NCI-H1417 (cell line): ENCODE measurements around the gene GPX5.
"Not testable (repeated sequence)": the region's sequence is repeated elsewhere in the genome, so short reads cannot be mapped to it uniquely, and the experiment has no call there.

Experiments used
- DNase-seq, 3 experiments: peaks; one replicate each; lab custom pipeline; 2025; lab: John Stamatoyannopoulos, UW

Gene GPX5, protein sequence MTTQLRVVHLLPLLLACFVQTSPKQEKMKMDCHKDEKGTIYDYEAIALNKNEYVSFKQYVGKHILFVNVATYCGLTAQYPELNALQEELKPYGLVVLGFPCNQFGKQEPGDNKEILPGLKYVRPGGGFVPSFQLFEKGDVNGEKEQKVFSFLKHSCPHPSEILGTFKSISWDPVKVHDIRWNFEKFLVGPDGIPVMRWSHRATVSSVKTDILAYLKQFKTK

DNA sequence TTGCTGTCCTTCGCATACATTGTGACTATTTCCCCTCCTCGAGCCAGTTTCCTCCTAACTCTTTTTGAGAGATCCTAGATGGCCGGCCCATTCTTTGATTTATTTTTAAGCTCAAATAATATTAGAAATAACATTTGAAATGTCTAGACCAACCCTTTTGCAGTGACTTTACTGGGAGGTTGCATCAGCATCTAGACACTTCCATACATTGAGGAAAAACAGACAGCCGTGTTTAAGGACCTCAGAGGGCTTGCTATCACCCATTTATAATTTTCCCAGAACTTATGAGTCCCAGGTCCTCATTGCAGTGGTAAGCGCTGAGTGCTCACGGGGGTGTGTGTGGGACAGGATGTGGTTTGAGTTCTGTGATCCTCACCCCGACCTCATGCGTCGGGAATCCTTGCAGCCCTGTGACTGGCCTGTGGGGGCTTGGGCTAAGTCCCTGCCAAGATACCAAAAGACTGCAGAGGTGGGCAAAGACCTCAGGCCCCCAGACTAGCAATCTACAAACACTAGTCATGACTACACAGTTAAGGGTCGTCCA, at the start of gene GPX5:
Gene GPX5, plus strand, starts transcription at position 386 of the 544 bp plus-strand sequence. Its CDS starts 133 bp downstream, at position 519.
- no peak for DNase-seq

DNA sequence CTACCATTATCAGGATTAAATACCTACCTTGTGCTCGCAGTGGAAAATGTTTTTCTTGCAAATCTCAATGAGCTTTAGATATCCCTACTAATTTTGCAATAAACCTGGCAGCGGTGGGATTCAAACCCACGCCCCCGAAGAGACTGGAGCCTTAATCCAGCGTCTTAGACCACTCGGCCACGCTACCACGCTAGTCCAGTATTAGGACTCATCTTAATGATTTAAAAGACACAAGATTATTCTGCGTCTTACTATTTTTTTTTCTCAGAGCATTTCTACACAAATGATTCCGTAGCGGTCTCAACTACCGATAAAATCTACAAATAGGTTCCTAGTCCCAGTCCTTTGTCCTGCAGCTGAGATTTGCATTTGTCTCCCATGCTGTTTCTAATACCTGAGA, 47.2 kb upstream of the GPX5 start:
- no peak for DNase-seq

DNA sequence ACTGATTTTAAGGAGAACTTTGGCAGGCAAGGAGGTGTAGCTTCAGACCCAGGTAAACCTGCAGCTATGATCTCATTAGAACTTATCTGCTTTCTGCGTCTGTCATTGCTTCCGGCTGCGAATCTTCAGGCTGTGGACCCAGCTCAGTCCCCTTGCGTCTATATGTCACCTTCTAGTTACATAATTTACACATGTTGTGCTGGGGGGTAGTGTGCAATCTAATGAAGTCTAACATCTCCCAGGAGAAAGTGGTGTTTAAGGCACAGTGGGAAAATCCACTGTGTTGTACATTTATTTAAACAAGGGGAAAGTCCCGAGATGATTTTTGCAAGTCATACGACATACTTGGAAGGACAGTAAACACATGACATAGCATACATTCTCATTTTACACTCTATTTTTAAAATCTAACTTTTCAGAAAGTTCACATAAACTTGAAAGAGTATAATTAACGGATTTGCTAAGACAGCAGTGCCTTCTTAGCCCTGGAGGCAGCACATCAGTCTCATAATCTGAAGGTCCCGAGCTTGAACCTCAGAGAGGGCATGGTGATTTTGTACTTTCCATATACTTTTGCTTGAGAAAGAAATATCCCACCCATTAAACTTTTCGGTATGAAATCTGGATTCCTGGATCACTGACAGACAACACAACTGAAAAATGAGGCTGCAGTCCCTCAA, 45.3 kb upstream of the GPX5 start:
- DNase-seq: no peak

DNA sequence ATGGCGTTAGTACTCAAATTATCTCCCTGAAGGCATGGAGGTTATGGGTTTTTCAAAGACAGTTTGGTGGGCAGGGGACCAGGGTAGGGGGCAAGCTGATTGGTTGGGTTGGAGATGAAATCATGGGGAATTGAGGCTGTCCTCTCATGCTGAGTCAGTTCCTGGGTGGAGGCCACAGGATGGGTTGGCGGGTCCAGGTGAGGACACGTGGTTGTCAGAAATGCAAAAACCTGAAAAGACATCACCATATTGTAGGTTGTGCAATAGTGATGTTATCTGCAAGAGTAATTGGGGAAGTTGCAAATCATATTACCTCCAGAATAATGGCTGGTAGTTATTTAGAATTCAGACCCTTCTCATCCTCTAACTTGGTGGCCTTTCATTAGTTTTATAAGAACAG, 40.2 kb upstream of the GPX5 start:
- no peak for DNase-seq

DNA sequence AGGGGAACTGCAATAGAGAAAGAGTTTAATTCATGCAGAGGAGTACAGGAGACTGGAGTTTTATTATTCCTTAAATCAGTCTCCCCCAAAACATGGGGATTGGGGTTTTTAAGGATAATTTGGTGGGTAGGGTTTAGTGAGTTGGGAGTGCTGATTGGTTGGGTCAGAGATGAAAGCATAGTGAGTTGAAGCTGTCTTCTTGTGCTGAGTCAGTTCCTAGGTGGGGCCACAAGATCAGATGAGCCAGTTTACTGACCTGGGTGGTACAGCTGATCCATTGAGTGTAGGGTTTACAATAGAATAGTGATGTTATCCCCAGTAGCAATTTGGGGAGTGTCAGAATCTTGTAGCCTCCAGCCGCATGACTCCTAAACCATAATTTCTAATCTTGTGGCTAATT, 39.1 kb upstream of the GPX5 start:
- DNase-seq: no peak

DNA sequence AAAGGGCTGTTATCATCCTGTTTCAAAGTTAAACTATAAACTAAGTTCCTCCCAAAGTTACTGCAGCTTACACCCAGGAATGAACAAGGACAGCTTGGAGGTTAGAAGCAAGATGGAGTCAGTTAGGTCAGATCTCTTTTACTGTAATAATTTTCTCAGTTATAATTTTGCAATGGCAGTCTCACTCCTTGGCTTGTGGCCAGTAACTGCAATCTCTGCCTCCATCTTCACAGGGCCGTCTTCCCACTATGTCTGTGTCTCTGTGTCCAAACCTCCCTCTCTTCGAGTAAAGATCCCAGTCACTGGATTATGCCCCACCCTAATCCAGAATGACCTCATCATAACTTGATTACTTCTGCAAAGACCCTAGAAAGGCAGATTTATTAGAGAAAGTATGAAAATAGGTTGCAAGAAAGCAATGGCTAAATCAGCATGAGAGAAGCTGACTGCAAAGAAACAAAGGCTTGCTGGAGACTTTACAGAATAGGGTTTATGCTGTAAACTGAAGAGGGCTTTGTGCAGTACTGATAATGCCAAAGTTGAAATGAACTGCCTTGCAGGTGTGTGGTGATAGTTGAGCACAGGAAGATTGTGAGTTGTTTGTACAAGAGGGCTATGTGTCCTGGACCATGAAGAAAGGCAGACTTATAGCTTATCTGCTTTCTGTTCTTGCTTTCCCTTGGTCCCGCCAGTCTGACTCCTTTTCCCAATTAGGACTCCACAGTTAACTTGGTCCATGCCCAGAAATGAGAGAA, 38.5 kb upstream of the GPX5 start:
- no peak for DNase-seq

DNA sequence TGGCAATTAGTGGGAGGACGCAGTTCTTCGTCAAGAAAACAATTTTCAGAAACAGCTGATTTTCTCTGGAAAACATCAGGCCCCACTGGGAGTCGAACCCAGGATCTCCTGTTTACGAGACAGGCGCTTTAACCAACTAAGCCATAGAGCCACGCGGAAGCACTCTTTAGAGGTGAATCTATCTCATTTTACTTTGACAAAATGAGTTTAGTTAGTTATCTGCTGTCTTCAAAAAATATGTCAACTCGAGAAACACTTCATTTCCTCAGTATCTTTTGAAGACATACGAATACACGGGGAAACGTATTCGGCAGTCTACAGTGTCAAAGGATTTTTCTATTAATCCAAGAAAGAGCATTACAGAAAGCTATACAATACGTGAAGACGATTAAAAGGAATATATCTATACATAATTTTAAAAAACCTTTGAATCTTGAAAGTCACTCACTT, 36.7 kb upstream of the GPX5 start:
- DNase-seq: no peak

DNA sequence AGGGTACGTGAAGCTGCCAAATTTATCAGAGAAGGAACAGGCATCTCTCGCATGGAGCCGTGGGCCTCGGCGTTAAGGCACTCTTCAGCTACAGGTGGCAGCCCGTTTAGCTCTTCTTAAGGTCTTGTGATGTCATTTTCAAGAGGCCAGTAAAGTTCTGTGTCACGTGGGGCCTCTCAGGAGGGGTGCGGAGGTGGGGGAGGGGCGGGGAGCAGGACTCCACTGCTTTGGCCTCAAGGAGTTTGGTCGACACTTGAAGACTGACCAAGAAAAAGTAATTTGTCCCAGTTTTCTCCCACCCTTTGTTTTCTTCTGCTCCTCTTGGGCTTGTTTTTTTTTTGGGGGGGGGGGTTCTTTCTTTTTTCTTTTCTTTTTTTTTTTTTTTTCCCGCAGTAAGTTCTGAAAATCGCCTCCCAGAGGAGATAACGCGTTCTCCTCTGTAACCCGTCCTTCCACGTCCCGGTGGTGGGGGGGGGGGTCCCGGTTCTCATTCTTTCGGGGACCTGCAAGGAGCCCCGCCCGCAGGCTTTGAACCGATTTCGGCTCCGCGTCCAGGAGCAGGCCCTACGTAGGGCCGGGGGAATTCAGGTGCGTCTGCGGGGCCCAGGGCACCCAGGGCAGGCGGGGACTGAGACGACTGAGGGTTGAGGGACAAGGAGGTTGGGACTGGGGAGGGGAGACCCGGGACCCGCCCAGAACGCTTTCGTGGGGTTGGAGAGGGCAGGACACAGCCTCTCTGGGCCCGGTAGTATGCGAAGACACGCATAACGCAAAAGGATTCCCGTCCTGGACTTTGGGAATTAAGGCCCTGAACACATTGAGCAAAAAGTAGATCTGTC, 36.1 kb upstream of the GPX5 start:
- DNase-seq: no peak

DNA sequence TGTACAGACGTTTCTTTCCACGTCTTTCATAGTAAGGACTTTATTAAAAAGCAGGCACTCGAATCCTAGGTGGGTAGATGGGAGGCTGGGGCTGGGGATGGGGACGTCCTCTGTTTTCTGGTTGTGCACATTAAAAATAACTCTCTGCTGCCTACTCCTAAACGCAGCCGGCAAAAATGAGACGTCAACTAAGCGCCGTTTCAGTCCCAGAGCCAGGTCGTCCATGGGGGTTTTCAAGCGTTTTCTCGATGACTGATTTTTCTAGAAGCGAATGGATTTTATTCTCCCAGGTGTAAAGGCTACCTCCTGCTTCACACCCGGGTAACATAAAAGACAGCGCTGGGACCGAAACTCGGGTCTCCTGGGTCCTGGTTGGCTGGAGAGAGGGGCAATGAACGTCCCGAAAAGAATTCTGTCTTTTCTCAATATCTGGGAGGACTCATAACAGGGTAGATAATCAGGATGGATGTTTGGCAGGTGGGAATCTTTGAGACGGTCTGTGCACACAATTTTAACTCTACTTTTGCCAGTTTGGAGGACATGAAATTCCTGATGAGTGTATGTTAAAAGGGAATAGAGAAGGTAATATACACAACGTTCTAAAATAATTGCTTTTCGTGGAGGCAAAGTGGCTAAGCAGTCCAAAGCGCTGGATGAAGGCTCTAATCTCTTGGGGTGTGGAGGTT, 35.3 kb upstream of the GPX5 start:
- no peak for DNase-seq

DNA sequence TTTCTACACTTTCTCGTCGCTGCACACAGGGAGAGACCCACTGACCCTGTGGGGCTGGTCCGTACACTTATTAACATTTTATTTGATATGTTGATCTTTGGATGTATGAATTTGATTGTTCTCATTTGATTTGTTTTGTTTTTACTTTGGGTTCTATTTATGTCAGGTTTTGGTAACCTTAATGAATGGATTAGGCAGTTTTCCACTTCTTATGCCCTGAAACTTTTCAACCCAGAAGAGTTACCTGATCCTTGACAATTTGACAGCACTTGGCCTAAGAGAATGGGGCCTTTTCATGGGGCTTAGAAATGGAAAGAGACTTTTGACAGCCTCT, 33.7 kb upstream of the GPX5 start:
- no peak for DNase-seq

DNA sequence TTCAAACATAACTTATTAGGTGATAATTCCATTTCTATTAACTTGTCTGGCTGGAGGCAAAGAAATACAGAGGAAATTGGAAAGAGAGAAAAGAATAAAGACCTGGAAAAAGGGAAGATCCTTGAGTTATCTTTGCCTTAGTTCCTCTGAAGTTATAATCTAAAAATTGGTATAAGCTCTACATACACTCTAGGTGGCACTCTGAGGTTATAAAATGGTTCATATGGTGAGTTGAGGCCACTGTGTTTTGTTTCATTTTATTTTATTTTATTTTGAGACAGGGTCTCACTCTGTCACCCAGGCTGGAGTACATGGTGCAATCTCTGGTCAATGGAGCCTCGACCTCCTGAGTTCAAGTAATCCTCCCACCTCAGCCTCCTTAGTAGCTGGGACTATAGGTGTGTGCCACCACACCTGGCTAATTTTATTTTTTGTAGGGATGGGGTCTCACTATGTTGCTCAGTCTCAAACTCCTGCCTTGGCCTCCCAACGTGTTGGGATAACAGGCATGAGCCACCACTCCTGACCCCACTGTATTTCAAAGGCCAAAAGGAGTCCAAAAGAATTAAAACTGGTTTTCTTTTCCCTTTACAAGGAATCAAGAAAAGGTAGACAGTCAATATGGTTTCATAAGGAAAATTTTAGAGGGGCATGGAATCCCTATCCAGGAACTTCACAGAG, 29.4 kb upstream of the GPX5 start:
- peak in 1 of 3 experiments; percentile 19 for DNase-seq

DNA sequence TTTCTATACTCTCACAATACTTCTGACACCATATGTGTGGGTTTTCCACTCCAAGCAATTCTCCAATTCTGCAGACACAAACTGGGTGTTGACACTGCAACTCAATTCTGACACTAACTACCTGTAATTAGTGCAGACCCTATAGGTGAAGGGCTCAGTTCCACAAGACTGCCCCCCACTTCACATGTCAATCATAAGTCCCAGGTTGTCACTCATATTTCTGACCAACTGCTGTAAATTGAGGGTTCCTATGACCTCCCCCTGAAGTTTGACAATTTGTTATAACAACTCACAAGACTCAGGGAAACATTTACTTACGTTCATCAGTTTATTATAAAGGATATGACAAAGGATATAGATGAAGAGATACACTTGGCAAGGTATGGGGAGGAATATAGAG, 28.4 kb upstream of the GPX5 start:
- DNase-seq: no peak

DNA sequence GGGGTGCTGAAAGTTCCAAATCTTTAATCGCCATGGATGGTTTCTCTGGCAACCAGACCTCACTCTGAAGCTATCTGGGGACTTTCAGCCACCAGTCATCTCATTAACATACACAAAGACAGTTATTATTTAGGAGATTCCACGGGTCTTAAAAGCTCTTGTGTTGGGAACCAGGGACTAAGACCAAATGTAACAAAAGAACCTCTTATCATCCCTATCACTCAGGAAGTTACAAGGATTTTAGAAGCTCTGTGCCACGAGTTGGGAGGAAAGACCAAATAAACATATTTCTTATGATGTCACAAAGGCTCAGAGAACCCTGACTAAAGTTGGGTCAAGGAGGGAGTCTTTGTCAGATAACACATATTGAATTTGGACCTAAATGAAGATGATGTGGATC, 27.8 kb upstream of the GPX5 start:
- DNase-seq: no peak

DNA sequence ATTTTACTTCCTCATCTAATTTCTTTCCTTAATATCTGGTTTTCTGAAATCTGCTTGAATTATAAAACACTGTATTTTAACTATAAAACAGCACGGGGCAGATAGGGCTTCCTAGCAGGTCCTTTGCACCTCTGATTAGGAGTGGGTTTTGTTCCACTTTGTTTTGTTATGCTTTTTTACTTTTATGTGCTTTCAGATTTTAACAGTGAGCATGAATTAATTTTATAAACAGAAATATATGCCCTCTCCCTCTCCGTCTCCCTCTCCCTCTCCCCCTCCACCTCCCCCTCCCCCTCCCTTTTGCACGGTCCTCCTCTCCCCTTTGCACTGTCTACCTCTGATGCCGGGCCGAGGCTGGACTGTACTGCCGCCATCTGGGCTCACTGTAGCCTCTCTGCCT, 24.4 kb upstream of the GPX5 start:
- DNase-seq: no peak

DNA sequence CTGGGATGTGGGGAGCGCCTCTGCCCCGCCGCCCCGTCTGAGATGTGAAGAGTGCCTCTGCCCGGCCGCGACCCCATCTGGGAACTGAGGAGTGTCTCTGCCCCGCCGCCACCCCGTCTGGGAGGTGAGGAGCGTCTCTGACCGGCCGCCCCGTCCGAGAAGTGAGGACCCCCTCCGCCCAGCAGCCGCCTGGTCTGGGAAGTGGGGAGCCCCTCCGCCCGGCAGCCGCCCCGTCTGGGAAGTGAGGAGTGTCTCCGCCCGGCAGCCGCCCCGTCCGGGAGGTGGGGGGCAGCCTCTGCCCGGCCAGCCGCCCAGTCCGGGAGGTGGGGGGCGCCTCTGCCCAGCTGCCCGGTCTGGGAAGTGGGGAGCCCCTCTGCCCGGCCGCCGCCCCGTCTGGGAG, 23.5 kb upstream of the GPX5 start:
- DNase-seq: not testable (repeated sequence)

DNA sequence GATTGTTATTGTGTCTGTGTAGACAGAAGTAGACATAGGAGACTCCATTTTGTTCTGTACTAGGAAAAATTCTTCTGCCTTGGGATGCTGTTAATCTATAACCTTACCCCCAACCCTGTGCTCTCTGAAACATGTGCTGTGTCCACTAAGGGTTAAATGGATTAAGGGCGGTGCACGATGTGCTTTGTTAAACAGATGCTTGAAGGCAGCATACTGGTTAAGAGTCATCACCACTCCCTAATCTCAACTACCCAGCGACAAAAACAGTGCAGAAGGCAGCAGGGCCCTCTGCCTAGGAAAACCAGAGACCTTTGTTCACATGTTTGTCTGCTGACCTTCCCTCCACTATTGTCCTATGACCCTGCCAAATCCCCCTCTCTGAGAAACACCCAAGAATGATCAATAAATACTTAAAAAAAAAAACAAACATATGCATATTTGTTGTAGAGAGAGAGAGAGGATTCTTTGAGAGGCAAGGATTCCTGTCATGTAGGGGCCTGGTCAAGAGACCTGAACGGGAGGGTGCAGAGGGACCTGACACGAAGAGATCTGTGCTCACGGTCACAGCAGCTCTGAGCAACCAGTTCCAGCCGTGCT, 22.9 kb upstream of the GPX5 start:
- not testable (repeated sequence) for DNase-seq

DNA sequence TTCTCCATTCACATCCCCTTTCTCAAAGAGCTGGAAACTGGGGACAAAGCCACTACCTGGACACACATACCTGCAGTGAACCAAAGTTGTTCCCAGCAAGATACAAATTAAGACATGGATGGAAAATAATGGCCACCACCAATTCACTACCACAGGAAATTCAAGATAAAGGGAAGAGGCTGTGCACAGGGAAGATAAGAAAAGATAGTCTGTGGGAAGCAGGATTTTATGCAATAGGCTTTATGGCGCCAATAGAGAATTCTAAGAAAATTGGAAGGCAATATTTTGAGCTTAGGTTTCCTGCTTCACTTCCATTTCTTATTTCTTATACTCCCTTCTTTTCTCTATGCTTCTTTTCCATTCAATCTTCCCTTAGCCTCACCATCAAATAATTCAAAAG, 19.9 kb upstream of the GPX5 start:
- no peak for DNase-seq

DNA sequence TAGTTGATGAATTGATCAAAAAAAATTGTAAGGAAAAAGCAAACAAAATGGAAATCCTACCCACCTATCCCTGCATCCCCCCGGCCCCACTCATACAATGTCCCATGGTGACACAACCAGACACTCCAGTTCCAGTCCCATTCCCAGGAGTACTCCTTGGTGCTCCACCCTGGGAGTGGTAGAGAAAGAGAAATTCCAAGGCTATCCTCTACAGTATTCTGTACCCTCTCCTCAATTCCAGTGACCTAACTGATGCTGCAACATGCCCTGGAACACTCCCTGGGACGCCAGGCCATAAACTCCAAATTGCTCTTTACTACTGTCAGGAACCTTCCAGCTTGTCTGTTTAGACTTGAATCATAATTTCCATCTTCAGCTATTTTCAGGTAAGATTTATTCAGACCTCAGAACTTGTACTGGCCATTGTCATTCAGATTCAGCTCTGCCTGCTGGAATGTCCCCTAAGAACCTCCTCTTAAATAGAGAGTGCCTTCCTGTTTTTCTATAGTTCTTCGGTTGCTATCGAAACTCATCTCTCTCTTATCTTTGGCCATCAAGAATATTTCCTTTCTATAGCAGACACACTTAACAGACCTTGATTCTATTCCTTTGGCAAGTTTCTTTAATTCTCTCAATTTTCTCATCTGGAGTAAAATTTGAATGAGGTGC, 18.7 kb upstream of the GPX5 start:
- DNase-seq: no peak

DNA sequence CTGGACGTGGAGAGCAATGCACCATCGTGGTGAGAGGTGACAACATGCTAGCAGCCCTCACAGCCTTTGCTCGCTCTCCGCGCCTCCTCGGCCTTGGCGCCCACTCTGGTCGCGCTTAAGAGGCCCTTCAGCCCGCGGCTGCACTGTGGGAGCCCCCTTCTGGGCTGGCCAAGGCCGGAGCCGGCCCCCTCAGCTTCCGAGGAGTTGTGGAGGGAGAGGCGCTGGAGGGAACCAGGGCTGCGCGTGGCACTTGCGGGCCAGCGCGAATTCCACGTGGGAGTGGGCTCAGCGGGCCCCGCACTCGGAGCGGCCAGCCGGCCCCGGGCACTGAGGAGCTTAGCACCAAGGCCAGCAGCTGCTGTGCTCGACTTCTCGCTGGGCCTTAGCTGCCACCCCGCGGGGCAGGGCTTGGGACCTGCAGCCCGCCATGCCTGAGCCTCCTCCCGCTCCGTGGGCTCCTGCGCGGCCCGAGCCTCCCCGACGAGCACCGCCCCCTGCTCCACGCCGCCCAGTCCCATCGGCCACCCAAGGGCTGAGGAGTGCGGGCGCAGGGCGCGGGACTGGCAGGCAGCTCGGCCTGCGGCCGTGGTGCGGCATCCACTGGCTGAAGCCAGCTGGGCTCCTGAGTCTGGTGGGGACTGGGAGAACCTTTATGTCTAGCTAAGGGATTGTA, 13.9 kb upstream of the GPX5 start:
- DNase-seq: no peak
